Amniotic stem cell (primary cell): ENCODE measurements around the gene TMTC2.
"Not testable (repeated sequence)": the region's sequence is repeated elsewhere in the genome, so short reads cannot be mapped to it uniquely, and the experiment has no call there.

ENCODE experiments used
- DNase-seq: peaks from one replicate; lab custom pipeline; 2025; lab: John Stamatoyannopoulos, UW

The TMTC2 gene

GRCh38 chr12:82789674-82790073 lies 103.0 kb downstream of the TMTC2 start:
- DNase-seq = no peak

DNA sequence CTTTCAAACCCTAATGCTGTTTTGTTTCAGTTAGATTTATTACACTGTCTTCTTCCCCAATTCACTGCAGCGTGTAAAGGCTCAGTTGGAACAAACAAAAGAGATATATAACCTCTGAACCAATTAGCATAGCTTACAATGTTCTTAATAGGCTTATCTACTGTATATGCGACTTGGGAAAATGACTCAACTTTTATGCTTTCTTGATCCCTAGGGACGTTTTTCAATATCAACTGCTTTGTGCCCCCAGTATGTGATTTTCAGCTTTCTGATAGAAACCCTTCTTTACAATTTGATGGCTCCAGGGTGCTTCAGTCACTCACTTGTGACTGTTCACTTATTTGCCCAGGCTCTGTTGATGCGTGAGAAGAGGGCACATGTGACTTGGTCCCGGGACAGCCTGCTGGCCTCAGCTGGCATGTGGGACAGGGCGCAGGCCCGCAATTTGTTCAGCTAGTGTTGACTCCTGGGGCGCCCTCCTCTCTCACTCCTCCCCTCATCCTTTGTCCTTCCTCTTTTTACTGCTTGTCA lies 107.1 kb downstream of the TMTC2 start:
- DNase-seq = no peak

GRCh38 chr12:82797480-82797879 lies 110.8 kb downstream of the TMTC2 start:
- DNase-seq = no peak

DNA sequence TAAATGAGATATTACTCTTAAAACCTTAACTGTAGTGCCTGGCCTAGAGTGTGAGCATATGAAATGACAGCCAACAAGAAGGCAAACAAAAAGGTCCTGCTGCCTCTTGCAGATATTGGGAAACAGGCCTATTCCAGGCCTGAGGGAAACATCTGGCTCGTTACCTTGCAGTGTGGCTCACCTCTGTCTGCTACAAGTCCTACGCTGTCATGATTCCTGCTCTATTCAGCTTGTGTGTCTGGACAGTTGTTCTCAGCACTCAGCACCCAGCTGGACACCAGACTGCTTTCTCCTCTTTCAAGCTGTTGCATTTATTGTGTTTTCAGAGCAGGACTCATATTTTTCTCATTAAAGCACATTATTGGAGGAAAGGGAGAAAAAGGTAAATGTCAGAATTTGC lies 113.5 kb downstream of the TMTC2 start:
- no peak for DNase-seq

DNA sequence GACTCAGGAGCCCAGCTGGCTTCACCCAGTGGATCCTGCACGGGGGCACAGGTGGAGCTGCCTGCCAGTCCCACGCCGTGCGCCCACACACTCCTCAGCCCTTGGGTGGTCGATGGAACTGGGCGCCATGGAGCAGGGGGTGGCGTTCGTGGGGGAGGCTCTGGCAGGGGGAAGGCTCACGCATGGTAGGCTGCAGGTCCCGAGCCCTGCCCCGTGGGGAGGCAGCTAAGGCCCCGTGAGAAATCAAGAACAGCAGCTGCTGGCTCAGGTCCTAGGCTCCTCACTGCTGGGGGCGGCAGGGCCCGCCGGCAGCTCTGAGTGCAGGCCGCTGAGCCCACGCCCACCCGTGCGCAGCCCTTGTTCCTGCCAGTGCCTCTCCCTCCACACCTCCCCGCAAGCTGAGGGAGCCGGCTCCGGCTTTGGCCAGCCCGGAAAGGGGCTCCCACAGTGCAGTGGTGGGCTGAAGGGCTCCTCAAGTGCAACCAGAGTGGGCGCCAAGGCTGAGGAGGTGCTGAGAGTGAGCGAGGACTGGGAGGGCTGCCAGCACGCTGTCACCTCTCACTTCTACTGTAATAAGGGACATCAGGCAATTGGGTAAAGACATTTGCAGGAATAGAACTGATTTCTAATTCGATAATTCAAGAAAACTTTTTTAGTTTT lies 115.4 kb downstream of the TMTC2 start:
- no peak for DNase-seq

DNA sequence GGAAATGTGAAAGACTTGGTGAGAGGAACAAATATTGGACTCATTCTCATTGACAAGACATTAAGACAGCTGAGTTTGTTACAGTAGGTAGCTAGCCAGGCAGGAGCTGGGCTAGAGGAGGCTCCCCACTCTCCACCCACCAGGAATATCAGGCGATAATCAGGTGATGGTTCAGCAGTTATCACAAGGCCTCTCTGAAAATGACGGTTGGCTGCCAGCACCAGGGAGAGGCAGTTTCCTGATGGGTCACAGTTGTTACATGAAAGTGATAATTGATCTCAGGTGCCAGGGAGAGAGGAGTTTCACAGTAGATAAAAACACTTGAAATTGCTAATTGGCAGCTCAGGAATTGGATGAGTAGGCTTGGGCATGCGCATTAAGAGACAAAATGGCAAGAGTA lies 116.5 kb downstream of the TMTC2 start:
- no peak for DNase-seq

DNA sequence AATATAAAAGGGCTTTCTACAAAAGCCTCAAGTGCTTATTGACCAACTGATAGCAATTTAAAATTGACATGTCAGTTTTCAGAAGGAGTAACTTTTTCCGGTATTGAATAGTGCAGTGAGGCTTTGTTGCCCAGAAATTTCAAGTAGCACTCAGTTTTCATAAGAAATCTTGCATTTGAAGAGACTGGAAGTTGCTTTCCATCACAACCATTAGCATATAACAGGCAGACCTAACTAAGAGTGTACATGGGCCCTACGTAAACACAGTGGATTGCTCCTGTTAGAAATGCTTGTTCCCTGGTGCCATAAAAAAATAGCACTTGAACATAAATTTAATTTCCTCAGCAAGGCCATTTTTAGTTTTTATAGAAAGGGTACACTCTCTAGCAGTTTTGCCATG lies 117.9 kb downstream of the TMTC2 start:
- no peak for DNase-seq

DNA sequence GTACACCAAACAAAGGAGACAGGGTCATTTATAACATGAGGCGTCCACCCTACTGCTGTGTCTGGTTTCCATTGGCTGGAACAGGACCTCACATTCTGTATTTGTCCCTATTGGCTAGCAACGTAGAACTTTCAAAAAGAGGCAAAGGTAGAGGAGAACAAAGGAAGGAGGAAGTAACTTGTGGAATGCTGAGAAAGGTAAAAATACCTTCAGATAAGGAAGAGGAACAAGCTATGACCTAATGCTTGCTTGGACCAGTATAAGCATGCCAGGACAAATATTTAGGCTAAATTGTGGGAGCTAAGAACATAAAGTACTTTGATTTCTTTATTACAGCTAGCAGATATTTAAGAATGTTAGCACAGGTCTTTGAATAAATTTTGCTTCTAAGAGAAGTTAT lies 118.3 kb downstream of the TMTC2 start:
- not testable (repeated sequence) for DNase-seq

DNA sequence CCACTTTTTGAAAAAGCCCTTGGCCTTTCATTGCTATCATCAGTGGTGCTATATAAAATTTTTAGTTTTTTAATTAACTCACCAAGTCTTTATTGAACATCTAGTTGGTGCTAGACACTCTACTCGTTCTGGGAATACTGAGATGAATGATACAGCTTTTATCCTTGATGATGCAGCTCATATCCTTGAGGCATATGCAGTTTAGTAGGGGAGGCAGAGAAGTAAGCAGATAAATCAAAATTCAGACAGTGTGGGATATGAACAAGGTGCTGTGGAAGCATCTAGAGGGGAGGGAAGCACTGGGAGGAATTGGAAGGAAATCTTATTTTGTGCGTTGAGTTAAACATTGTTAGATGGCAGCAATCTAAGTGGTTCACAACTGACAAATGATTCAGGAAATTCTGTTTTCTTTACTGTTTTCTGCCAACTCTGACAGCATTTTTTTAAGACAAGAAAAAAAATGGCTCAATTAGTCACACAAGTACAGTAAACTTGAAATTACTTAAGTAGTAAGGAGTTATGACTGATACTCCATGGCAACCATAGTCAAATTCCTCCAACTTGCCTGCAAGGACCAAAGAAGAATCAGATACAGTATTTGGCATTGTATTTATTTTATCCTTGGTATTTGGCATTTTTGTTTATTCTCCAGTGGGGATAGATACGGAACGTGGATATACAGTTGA lies 119.2 kb downstream of the TMTC2 start:
- no peak for DNase-seq

DNA sequence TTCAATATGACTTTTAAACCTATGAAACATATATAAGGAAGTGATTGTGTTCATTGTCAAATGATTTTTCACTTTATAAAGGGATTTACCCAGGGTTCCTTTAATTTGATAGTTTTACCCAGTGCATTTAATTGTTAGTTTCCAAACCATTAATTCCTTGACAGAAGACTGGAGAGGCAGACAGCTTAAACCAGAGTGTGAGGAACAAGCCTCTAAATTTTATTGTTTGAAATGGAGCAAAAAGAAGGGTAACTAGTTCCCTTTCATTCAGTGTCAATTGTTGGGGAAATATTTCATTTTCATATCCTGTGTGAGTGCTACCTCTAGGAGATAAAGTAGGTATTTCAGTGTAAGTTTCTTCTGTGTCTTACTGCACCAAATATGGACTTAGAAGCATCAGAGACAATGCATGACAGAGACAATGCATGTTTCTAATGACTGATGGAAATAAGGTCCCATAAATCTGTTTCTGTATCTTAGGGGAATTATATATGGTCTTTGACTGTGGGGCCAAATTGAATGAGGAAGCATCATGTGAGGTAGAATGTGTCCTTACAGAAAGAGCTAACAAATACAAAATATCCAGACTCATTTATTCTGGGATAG lies 120.5 kb downstream of the TMTC2 start:
- DNase-seq = no peak

DNA sequence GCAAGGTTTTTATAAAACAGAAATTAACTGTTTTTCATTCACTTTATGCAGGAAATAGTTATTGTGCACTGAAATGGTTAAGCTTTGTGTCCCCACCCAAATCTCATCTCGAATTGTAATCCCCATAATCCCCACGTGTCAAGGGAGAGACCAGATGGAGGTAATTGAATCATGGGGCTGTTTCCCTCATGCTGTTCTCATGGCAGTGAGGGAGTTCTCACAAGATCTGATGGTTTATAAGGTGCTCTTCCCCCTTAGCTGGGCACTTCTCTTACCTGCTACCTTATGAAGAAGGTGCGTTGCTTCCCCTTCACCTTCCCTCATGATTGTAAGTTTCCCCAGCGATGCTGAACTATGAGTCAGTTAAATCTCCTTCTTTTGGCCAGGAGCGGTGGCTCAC lies 123.9 kb downstream of the TMTC2 start:
- no peak for DNase-seq

GRCh38 chr12:82817368-82817767 lies 130.7 kb downstream of the TMTC2 start:
- DNase-seq = no peak

DNA sequence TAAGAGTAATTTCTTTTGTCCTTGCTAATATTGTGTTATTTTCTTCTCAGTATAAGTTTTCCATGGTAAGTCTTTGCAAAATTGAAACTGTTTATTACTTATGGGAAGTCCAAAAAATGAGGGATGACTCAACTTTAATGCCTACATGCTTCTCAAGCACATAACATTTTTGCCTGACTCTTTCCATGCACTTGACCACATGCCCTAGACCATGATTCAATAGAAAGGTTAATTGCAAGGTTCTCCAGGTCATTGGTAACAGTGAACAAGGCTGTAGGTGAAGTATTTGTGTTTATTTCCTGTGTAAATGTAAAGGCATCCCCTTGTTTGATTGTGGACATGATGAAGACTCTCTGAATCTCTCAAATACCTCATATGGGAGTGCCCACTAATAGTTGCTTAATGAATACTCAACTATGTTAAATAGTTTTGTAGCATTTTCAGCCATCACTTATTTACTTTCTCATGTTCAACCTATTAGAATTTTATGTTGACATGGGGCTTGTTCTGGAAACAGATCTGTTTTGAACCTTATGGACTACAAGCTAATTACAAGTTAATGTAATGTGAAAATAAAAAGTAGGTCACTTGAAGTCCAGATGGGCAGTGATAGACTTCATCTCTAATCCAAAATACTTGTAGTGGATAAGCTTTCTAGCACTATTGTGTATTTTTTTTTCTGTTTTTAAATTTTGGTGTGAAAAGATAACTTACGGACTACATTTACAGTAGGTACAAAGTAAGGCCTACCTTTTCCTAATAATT lies 131.7 kb downstream of the TMTC2 start:
- no peak for DNase-seq

DNA sequence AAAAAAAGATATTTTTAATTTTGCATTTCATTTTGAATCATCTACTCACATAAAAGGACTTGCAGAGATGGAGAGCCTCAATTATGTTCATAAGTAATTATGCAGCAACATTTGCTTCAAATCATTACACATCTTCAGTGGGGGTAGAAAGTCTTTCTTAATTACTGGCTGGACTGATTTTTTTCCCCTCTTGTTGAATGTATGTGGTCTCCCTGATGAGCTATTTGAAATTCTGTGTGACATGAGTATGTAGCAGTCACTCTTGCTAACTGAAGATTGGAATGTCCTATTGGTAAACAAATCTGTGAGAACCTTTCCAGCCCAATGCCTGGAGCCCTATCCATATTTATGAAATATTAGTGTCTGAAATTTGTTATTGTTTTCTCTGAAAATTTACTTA lies 139.8 kb downstream of the TMTC2 start:
- DNase-seq = no peak

GRCh38 chr12:82832096-82832495 lies 145.4 kb downstream of the TMTC2 start:
- DNase-seq = no peak

DNA sequence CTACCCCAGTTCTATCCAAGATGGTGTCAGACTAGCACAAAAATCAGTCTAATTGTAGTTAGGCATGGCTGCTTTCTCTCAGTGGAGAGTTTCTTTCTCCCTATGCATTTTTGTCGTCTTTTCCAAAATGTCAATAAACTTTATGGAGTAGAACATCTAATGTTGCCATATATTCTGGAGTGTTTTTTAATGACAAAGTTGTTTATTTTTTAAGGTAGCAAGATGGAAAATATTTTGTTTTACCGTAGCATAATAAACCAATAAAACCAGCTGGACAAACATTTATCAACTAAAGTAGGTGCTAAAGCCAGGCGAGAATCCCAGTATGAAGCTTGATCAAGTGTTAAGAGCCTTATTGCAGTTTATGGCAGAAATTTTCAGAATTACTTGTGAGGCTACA lies 146.3 kb downstream of the TMTC2 start:
- no peak for DNase-seq

- DNase-seq = no peak
Measured at GRCh38 chr12:82833481-82833880, 146.8 kb downstream of the TMTC2 start.

GRCh38 chr12:82835217-82835616 lies 148.5 kb downstream of the TMTC2 start:
- peak; percentile 24 for DNase-seq

DNA sequence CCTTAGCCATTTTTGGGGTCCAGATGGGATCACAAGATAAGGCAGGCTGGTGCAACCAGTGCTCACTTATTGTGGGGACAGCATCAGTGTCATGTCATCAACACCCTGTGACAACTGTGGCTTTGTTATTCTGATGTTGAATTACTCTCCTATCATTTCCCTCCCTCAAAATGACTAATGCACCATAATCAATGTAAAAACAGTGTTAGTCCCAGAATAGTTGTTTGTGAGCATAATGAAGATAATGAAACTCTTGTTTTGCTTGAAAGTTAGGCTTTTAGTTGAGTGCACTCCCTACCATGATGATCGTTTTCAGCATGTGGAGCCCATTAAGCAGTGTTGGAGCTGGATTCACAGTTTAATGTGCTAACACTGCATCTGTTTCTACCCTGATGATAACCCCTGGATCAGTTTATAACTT lies 151.4 kb downstream of the TMTC2 start:
- no peak for DNase-seq

DNA sequence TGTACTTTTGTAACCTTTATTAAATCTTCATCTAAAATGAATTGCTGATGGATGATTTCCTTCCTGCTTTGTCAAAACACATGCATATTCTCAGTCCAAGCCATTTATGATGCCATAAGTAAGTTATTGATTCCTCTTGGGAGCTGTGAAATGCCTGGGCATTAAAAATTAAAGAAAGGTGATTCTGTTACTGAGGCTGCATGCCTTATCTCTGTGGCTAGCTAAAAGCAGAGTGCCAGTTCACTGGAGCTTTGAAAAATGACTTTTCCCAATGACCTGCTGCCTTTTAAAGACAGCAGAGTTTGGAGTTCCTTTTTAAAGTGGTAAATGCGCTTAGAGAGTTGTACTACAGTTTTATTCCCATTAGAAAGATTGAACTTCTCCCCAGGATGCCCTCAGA lies 152.1 kb downstream of the TMTC2 start:
- no peak for DNase-seq

DNA sequence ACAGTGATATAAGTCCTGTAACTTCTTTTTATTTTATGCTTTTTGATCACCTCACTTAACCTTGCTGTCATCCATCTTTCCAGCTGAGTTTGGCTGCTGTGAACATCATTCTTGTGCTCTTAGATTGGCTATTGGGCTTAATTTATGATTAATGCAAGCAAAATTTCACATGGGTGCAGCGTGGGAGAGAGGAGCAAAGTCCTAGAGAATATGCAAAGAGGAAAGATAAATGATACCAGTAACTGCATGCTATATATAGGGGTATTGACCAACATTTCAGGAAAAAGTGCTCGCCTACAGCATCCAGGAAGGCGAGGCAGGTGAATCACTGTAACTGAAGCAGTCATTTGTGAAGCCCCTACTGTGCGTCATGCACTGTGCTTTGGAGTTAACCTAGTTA lies 153.1 kb downstream of the TMTC2 start:
- no peak for DNase-seq

- no peak for DNase-seq
Measured at GRCh38 chr12:82841487-82841904, 154.8 kb downstream of the TMTC2 start.

- DNase-seq = no peak
Measured at GRCh38 chr12:82842480-82842879, 155.8 kb downstream of the TMTC2 start.
